HepG2 (cell line): Measurements from ENCODE around the gene HTATSF1. TPM values are rescaled to one million over a fixed set of nuclear protein-coding genes. Genes with fewer than 3 reads are reported as not detected.

ENCODE experiments used
- ATAC-seq: fragments of 200-7000 bp; cut with Tn5 transposase; 3 replicates; pipeline ENCODE4 v1.9.1; 2020; ENCODE audit warnings: mild to moderate bottlenecking, moderate library complexity
- BruUV-seq: library from RNA; stranded (reverse); fragments of 400-500 nt; replicated peaks from 2 replicates; lab custom pipeline; 2021; lab: Mats Ljungman, UMichigan
- CTCF ChIA-PET: fragments of 300-600 bp; formaldehyde crosslinking; extraction: SDS; loops from one replicate; lab custom pipeline; 2021; ENCODE audit warnings: low total read pairs, inconsistent platforms, low intra/inter-chr PET ratio; lab: Yijun Ruan, JAX
- POLR2A ChIA-PET: fragments of 350-600 bp; sonication (Branson Sonifier 250); formaldehyde crosslinking; loops from one replicate; lab custom pipeline; 2020; ENCODE audit warnings: antibody characterized with exemption, inconsistent platforms; lab: Yijun Ruan, JAX
- DNase-seq: peaks from one replicate; pipeline ENCODE4 v3.0.0-alpha.2; 2015; ENCODE audit warnings: low spot score
- FAIRE-seq: peaks from 3 replicates; lab custom pipeline; 2011; peaks lifted over from hg19 to GRCh38; lab: Jason Lieb, UNC
- H2AFZ ChIP-seq: one replicate; pipeline ENCODE4 v1.6.1; 2011; ENCODE audit warnings: low read length, inconsistent platforms
- H3K27ac ChIP-seq: fragments of 300-600 bp; 3 replicates; pipeline ENCODE4 v1.8.0; 2011; ENCODE audit warnings: mixed run types, mild to moderate bottlenecking, mixed read lengths, low read length, inconsistent platforms; ENCODE audit not compliant: insufficient read depth; ENCODE audit errors: extremely low read length
- H3K27me3 ChIP-seq, 2 experiments: fragments of 200-600 bp in 1 of 2; 2 replicates in 1 of 2; 3 replicates in 1 of 2; pipeline versions ENCODE4 v1.6.0 to v1.8.0; 2011; ENCODE audit warnings: low read length in 2 of 2, mild to moderate bottlenecking in 2 of 2, moderate library complexity in 2 of 2, inconsistent platforms in 1 of 2; ENCODE audit not compliant: insufficient read depth in 2 of 2, control insufficient read depth in 1 of 2
- H3K36me3 ChIP-seq, 2 experiments: fragments of 200-600 bp in 1 of 2; replicated peaks in 1 of 2; 2 replicates in 1 of 2; 3 replicates in 1 of 2; pipeline versions ENCODE4 v1.5.1 to v1.8.0; 2011; ENCODE audit warnings: low read length in 2 of 2, inconsistent platforms in 1 of 2; ENCODE audit not compliant: insufficient read depth in 2 of 2, control insufficient read depth in 1 of 2
- H3K4me1 ChIP-seq: 2 replicates; pipeline ENCODE4 v1.5.1; 2012; ENCODE audit warnings: low read length, inconsistent platforms; ENCODE audit not compliant: insufficient read depth
- H3K4me2 ChIP-seq: 2 replicates; pipeline ENCODE4 v1.6.0; 2011; ENCODE audit warnings: low read depth, low read length, inconsistent platforms
- H3K4me3 ChIP-seq, 3 experiments: fragments of 200-600 bp in 1 of 3; sonication (generic), shearing (Covaris generic) in 1 of 3; replicated peaks in 1 of 3; 2 replicates each; pipeline ENCODE4 v1.5.1; 2011 to 2016; ENCODE audit warnings: low read length in 3 of 3, inconsistent platforms in 2 of 3, low read depth in 2 of 3, mild to moderate bottlenecking in 2 of 3, control low read depth in 1 of 3, mixed read lengths in 1 of 3; ENCODE audit not compliant: insufficient read depth in 1 of 3
- H3K79me2 ChIP-seq: one replicate; pipeline ENCODE4 v1.6.1; 2011; ENCODE audit warnings: low read length, inconsistent platforms; ENCODE audit not compliant: insufficient read depth
- H3K9ac ChIP-seq: 2 replicates; pipeline ENCODE4 v1.6.0; 2011; ENCODE audit warnings: mild to moderate bottlenecking, low read depth, low read length, inconsistent platforms; ENCODE audit not compliant: insufficient read depth
- H3K9me3 ChIP-seq: 2 replicates; pipeline ENCODE4 v1.5.1; 2012; ENCODE audit warnings: mild to moderate bottlenecking, low read length
- H4K20me1 ChIP-seq: 2 replicates; pipeline ENCODE4 v1.6.0; 2011; ENCODE audit warnings: inconsistent platforms, mild to moderate bottlenecking, low read length, moderate library complexity; ENCODE audit not compliant: insufficient read depth
- GATA4 ChIP-seq: sonication (generic); IDR thresholded peaks from 2 replicates; pipeline ENCODE4 v1.6.1; 2016; ENCODE audit warnings: antibody characterized with exemption, low read depth, borderline replicate concordance
- JARID2 ChIP-seq: sonication (generic); formaldehyde crosslinking; IDR thresholded peaks from 2 replicates; pipeline ENCODE4 v1.8.1; 2023; ENCODE audit warnings: missing genetic modification reagents, inconsistent platforms; ENCODE audit not compliant: insufficient replicate concordance
- JUN ChIP-seq: sonication (generic); formaldehyde crosslinking; IDR thresholded peaks from 2 replicates; pipeline ENCODE4 v1.4.0; 2020; ENCODE audit warnings: mild to moderate bottlenecking, missing genetic modification reagents
- NFYB ChIP-seq: sonication (generic); formaldehyde crosslinking; IDR thresholded peaks from 2 replicates; pipeline ENCODE4 v1.4.0; 2020; ENCODE audit warnings: missing genetic modification reagents
- RXRA ChIP-seq: sonication (generic); formaldehyde crosslinking; IDR thresholded peaks from 2 replicates; pipeline ENCODE4 v1.5.1; 2020; ENCODE audit warnings: missing genetic modification reagents
- SP140L ChIP-seq: sonication (generic); formaldehyde crosslinking; IDR thresholded peaks from 2 replicates; pipeline ENCODE4 v1.4.0; 2020; ENCODE audit warnings: missing genetic modification reagents, borderline replicate concordance
- STAT5B ChIP-seq: sonication (generic); formaldehyde crosslinking; IDR thresholded peaks from 2 replicates; pipeline ENCODE4 v1.4.0; 2020; ENCODE audit warnings: missing genetic modification reagents
- ZNF569 ChIP-seq: sonication (generic); formaldehyde crosslinking; IDR thresholded peaks from 2 replicates; pipeline ENCODE4 v1.5.0; 2020; ENCODE audit warnings: mild to moderate bottlenecking, missing genetic modification reagents, moderate library complexity, borderline replicate concordance
- ZNF703 ChIP-seq: sonication (generic); formaldehyde crosslinking; IDR thresholded peaks from 2 replicates; pipeline ENCODE4 v1.5.1; 2020; ENCODE audit warnings: missing genetic modification reagents, mild to moderate bottlenecking, moderate library complexity, borderline replicate concordance
- WGBS: methylation state at CpG from one replicate; pipeline ENCODE4 v1.1.6; 2017; ENCODE audit warnings: low lambda C conversion rate; 5-methylcytosine and 5-hydroxymethylcytosine counted together
- in situ Hi-C: cut with HindIII; loops from 2 replicates; pipeline ENCODE4 v1.10.0; 2017; ENCODE audit warnings: low pct_unique_long_range_greater_than_20kb; ENCODE audit not compliant: extremely low pct_ligation_motif_present
- intact Hi-C: fragments of 100-400 bp; cut with micrococcal nuclease; formaldehyde crosslinking; loops from one replicate; pipeline ENCODE4 v1.10.0; 2022; ENCODE audit not compliant: unreplicated experiment
- polyA plus RNA-seq, 8 experiments: library from polyadenylated mRNA; depleted of rRNA in 3 of 8; stranded (reverse) in 7 of 8; unstranded in 1 of 8; fragments of >200 nt; fragmentation: Illumina TruSeq in 4 of 8; extraction: Trizol in 4 of 8; gene quantifications; 2 replicates each; pipeline versions ENCODE4 v1.2.1 to v1.2.3, GENCODE V29; 2011 to 2016; ENCODE audit warnings: low read depth in 4 of 8, missing spikeins in 1 of 8, mixed read lengths in 1 of 8; ENCODE audit not compliant: insufficient read depth in 1 of 8
- total RNA-seq, 5 experiments: library from RNA; depleted of rRNA; stranded (reverse); fragments of >200 nt; fragmentation: Illumina TruSeq; extraction: Trizol; gene quantifications; 2 replicates each; pipeline ENCODE4 v1.2.3, GENCODE V29; 2016; ENCODE audit warnings: low read depth in 1 of 5
- TF ChIP-seq, protein P1 (sequence below): sonication (generic); formaldehyde crosslinking; IDR thresholded peaks from 2 replicates; pipeline ENCODE4 v1.4.0; 2020; ENCODE audit warnings: missing genetic modification reagents
- TF ChIP-seq, protein P2 (sequence below): sonication (generic); formaldehyde crosslinking; IDR thresholded peaks from 2 replicates; pipeline ENCODE4 v1.4.0; 2020; ENCODE audit warnings: missing genetic modification reagents

HTATSF1 gene
- total and polyA plus RNA-seq, 2 of the 13 experiments (the other 11 are each of a cell fraction or from before 2014, with no cell fraction given) = 0.57 to 40.5 TPM

DNA sequence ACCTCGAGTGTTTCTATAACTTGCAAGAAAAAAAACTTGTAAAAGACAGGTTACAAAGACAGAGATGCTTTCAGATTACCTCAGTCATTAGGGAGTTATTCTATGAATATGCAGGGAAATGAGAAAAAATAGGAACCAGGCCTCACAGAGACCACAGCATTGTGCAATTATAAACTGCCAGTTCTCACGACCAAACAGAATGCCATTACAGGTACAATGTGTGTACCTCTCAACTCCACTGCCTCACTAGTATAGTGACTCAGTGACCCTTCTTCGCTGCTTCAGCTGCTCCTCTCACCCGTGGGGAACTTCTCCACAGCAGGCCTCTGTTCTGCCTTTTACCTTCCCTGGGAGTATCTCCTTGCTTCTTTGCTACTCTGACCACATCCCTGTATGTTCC, 2.3 kb upstream of the HTATSF1 start:
- DNase-seq = no peak
- Histone ChIP-seq H3K27me3 (no peaks in the 10 kb centered on the region; a peak in 1 of 5 replicates), H3K9me3 (no peaks in the 10 kb centered on the region), H3K4me3 (no peak overlapping the region), H3K4me2 (no peak overlapping the region), H4K20me1 (no peaks in the 10 kb centered on the region), H3K9ac (no peak overlapping the region), H3K79me2 (peaks cover 10% of the 10 kb centered on the region), H3K36me3 (no peaks in the 10 kb centered on the region), H3K27ac (no peak overlapping the region), H2AFZ (no peak overlapping the region), H3K4me1 (peaks cover 11% of the 10 kb centered on the region)
- in situ Hi-C loops (no loop called here), intact Hi-C loops (no loop called here)
- FAIRE-seq = no peak
- no peak for ATAC-seq
- POLR2A ChIA-PET = no interaction called here
- CTCF ChIA-PET = no interaction called here
- 44% methylated on average over 4 of the region's 4 CpGs for WGBS
- TF ChIP-seq JARID2 (no peak), RXRA (CRISPR knock-in tag) (no peak), STAT5B (CRISPR knock-in tag) (no peak), ZNF569 (CRISPR knock-in tag) (no peak), ZNF703 (no peak), GATA4 (no peak), JUN (CRISPR knock-in tag) (no peak), SP140L (no peak), NFYB (CRISPR knock-in tag) (no peak)
- TF ChIP-seq, protein P1, sequence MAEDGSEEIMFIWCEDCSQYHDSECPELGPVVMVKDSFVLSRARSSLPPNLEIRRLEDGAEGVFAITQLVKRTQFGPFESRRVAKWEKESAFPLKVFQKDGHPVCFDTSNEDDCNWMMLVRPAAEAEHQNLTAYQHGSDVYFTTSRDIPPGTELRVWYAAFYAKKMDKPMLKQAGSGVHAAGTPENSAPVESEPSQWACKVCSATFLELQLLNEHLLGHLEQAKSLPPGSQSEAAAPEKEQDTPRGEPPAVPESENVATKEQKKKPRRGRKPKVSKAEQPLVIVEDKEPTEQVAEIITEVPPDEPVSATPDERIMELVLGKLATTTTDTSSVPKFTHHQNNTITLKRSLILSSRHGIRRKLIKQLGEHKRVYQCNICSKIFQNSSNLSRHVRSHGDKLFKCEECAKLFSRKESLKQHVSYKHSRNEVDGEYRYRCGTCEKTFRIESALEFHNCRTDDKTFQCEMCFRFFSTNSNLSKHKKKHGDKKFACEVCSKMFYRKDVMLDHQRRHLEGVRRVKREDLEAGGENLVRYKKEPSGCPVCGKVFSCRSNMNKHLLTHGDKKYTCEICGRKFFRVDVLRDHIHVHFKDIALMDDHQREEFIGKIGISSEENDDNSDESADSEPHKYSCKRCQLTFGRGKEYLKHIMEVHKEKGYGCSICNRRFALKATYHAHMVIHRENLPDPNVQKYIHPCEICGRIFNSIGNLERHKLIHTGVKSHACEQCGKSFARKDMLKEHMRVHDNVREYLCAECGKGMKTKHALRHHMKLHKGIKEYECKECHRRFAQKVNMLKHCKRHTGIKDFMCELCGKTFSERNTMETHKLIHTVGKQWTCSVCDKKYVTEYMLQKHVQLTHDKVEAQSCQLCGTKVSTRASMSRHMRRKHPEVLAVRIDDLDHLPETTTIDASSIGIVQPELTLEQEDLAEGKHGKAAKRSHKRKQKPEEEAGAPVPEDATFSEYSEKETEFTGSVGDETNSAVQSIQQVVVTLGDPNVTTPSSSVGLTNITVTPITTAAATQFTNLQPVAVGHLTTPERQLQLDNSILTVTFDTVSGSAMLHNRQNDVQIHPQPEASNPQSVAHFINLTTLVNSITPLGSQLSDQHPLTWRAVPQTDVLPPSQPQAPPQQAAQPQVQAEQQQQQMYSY (CRISPR knock-in tag) = no peak
- TF ChIP-seq, protein P2, sequence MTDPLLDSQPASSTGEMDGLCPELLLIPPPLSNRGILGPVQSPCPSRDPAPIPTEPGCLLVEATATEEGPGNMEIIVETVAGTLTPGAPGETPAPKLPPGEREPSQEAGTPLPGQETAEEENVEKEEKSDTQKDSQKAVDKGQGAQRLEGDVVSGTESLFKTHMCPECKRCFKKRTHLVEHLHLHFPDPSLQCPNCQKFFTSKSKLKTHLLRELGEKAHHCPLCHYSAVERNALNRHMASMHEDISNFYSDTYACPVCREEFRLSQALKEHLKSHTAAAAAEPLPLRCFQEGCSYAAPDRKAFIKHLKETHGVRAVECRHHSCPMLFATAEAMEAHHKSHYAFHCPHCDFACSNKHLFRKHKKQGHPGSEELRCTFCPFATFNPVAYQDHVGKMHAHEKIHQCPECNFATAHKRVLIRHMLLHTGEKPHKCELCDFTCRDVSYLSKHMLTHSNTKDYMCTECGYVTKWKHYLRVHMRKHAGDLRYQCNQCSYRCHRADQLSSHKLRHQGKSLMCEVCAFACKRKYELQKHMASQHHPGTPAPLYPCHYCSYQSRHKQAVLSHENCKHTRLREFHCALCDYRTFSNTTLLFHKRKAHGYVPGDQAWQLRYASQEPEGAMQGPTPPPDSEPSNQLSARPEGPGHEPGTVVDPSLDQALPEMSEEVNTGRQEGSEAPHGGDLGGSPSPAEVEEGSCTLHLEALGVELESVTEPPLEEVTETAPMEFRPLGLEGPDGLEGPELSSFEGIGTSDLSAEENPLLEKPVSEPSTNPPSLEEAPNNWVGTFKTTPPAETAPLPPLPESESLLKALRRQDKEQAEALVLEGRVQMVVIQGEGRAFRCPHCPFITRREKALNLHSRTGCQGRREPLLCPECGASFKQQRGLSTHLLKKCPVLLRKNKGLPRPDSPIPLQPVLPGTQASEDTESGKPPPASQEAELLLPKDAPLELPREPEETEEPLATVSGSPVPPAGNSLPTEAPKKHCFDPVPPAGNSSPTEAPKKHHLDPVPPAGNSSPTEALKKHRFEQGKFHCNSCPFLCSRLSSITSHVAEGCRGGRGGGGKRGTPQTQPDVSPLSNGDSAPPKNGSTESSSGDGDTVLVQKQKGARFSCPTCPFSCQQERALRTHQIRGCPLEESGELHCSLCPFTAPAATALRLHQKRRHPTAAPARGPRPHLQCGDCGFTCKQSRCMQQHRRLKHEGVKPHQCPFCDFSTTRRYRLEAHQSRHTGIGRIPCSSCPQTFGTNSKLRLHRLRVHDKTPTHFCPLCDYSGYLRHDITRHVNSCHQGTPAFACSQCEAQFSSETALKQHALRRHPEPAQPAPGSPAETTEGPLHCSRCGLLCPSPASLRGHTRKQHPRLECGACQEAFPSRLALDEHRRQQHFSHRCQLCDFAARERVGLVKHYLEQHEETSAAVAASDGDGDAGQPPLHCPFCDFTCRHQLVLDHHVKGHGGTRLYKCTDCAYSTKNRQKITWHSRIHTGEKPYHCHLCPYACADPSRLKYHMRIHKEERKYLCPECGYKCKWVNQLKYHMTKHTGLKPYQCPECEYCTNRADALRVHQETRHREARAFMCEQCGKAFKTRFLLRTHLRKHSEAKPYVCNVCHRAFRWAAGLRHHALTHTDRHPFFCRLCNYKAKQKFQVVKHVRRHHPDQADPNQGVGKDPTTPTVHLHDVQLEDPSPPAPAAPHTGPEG = no peak
- BruUV-seq = no TSS peak
